ENCODE measurements around the gene FAM168A. TPM values are rescaled to one million over a fixed set of nuclear protein-coding genes. Genes with fewer than 3 reads are reported as not detected.
"Not testable (repeated sequence)": the region's sequence is repeated elsewhere in the genome, so short reads cannot be mapped to it uniquely, and the experiment has no call there.

Gene FAM168A
- total and polyA plus RNA-seq, 2 of the 8 experiments (the other 6 are each of a cell fraction or from before 2014, with no cell fraction given), result 17.1 to 21.6 TPM

- H3K4ac ChIP-seq (replicated peaks; ENCODE audit: insufficient read length, low read depth, low read length); H3K4me1 ChIP-seq (replicated peaks in 1 of 4; ENCODE audit: control insufficient read depth in 3 of 4, insufficient read depth in 4 of 4, low read length in 3 of 4); H3K79me2 ChIP-seq (ENCODE audit: control insufficient read depth in 1 of 2, insufficient read depth in 2 of 2, low read length in 2 of 2); H2BK5ac ChIP-seq (ENCODE audit: low read depth, low read length); H4K20me1 ChIP-seq (replicated peaks in 1 of 2; ENCODE audit: control insufficient read depth in 1 of 2, insufficient read depth in 2 of 2, low read length in 2 of 2); H4K8ac ChIP-seq (ENCODE audit: extremely low read depth, insufficient read depth, low read length); H2AK5ac ChIP-seq (ENCODE audit: low read depth, low read length); H3K27me3 ChIP-seq (replicated peaks in 1 of 4; ENCODE audit: control insufficient read depth in 3 of 4, extremely low read depth in 1 of 4, insufficient read depth in 3 of 4, low read length in 3 of 4); H3K27ac ChIP-seq (ENCODE audit: low read depth, low read length); H3K79me1 ChIP-seq (ENCODE audit: low read depth, low read length); H2BK120ac ChIP-seq (replicated peaks; ENCODE audit: low read depth, low read length); H3K18ac ChIP-seq (ENCODE audit: extremely low read depth, low read length); FAIRE-seq; H4K5ac ChIP-seq (ENCODE audit: insufficient read length, low read depth, low read length); H2AFZ ChIP-seq (ENCODE audit: low read length); H3K36me3 ChIP-seq (ENCODE audit: control insufficient read depth in 2 of 4, insufficient read depth in 4 of 4, low read length in 3 of 4); POLR2A ChIA-PET (ENCODE audit: partially characterized antibody); H4K91ac ChIP-seq (replicated peaks; ENCODE audit: insufficient read length, low read length); H2BK15ac ChIP-seq (ENCODE audit: low read length); H3K23ac ChIP-seq (ENCODE audit: insufficient read length); H2BK12ac ChIP-seq (ENCODE audit: low read depth, low read length); H3K56ac ChIP-seq (replicated peaks; ENCODE audit: insufficient read length, low read depth, low read length); H3K14ac ChIP-seq (ENCODE audit: insufficient read length); H3K9me3 ChIP-seq (ENCODE audit: insufficient read depth in 2 of 2, low read depth in 1 of 2, low read length in 1 of 2); DNase-seq (ENCODE audit: low read depth in 1 of 2, low spot score in 2 of 2); H2BK20ac ChIP-seq (ENCODE audit: low read length); H3K23me2 ChIP-seq (ENCODE audit: low read depth, low read length); H3K4me2 ChIP-seq (ENCODE audit: insufficient read depth in 1 of 2, low read depth in 2 of 2, low read length in 2 of 2); H3K9ac ChIP-seq (replicated peaks in 1 of 4; ENCODE audit: extremely low read depth in 1 of 4, low read depth in 3 of 4, low read length in 3 of 4); H3K4me3 ChIP-seq (ENCODE audit: extremely low read depth in 1 of 4, insufficient read depth in 2 of 4, low read depth in 3 of 4, low read length in 4 of 4): not testable (repeated sequence)
- 95% methylated on average over 13 of the region's 13 CpGs; no CpG with 5 or more reads in 1 of the 2 experiments for WGBS, 2 experiments (ENCODE audit: extremely low coverage in 1 of 2, insufficient coverage in 1 of 2, insufficient read length in 1 of 2, insufficient replicate concordance in 2 of 2, low coverage in 1 of 2, low lambda C conversion rate in 2 of 2, missing lambda C conversion rate in 1 of 2)
- CTCF ChIA-PET (ENCODE audit: partially characterized antibody), result interaction anchor here (0.9 to 1.6 kb wide), 3 partner anchors 10 to 19 kb away, joined by 3 to 5 read pairs (median 3); no protein-coding TSS in a partner anchor
These were observed 127.8 kb downstream of the FAM168A start for GRCh38 chr11:73470036-73470612.

Measured in H1 (cell line).